Head of caudate nucleus (tissue), 42 donors: ENCODE data around the gene GPR153.

Experiments
- DNase-seq, 42 donors: peaks; one replicate each; pipeline versions ENCODE4 v3.0.0 to v3.0.0-alpha.2; 2020 to 2021; ENCODE audit warnings: mixed read lengths in 7 of 42
- intact Hi-C: fragments of 100-400 bp; cut with DNase I; formaldehyde crosslinking; loops from one replicate; pipeline ENCODE4 v1.15.0; 2022

GPR153 gene

GRCh38 chr1:6272452-6272851, 11.6 kb upstream of the GPR153 start:
- DNase-seq, result no peak
- intact Hi-C loops, result no loop called here

- no peak for DNase-seq
- intact Hi-C loops, result no loop called here
These were observed 10.7 kb upstream of the GPR153 start for GRCh38 chr1:6271554-6271953.

DNA sequence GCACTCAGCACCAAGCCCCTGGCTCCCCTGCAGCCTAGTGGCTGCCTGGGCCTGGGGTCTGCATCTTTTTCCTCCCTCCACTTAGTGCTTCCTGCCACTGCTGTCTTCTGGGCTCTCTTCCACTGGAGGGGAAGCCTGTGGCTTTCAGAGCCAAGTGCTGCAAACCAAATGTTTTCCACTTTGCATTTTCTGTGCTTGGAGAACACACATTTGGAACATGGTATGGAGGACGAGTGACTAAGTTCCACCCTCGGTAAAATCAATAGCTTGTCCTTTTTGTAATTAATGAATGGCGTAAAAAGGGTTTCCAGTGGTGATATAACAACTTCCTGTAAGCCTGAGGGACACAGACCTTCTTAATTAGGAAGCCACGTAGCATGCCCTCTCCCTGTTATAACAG, 10.1 kb upstream of the GPR153 start:
- intact Hi-C loops, result no loop called here
- no peak for DNase-seq

- intact Hi-C loops, result no loop called here
- no peak for DNase-seq
These were observed 9.5 kb upstream of the GPR153 start for GRCh38 chr1:6270401-6270800.

DNA sequence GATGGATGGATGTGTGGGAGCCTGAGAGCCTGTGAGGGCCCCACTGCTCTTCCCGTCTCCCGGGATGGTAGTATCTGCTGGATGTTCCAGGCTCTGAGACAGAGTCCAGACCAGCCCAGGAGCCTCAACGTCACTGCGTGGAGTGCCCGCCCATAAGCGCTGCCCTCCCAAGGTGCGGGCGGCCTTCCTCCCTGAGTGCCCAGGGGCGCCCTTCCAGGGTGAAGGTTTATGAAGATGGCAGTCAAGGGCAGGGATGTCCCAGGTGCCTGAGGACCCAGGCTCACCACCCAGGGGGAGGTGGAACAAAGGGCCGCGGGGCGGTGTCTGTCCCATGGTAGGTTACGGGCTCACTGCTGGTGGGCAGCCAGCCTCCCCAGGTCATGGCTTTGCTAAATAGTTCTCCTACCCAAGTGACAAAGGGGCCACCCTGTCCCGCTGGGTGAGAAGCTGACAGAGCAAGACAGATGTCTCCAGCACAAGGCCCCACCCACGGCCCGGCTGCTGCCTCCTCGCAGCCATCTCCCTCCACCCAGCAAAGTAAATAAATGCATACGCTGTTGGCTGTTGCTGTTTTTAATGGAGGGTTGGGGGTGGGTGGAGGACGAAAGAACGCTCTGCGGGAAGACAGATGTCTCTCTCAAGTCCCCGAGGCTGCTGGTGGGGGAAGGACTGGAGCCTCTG, 9.0 kb upstream of the GPR153 start:
- no peak for DNase-seq
- intact Hi-C loops, result no loop called here

GRCh38 chr1:6269296-6269695, 8.4 kb upstream of the GPR153 start:
- no peak for DNase-seq
- intact Hi-C loops, result no loop called here

DNA sequence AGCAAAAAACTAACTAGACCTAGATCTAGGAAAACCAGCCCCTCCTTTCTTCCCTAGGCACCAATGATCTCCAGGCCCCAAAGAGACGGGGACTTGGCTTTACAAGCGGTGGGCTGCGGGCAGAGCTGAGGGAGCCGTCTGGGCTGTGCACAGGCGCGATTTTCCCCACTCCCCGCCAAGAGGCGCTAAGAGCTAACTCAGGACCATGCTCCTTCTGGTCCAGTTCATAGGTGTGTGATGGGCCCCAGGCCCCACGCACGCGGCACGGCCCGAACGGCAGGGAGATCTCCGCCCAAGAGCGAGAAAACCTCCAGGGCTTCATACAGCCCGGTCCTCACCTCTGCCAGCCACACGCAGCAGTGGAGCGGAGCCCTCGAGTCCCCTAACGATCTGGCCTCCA, 7.5 kb upstream of the GPR153 start:
- no peak for DNase-seq
- intact Hi-C loops, result no loop called here

DNA sequence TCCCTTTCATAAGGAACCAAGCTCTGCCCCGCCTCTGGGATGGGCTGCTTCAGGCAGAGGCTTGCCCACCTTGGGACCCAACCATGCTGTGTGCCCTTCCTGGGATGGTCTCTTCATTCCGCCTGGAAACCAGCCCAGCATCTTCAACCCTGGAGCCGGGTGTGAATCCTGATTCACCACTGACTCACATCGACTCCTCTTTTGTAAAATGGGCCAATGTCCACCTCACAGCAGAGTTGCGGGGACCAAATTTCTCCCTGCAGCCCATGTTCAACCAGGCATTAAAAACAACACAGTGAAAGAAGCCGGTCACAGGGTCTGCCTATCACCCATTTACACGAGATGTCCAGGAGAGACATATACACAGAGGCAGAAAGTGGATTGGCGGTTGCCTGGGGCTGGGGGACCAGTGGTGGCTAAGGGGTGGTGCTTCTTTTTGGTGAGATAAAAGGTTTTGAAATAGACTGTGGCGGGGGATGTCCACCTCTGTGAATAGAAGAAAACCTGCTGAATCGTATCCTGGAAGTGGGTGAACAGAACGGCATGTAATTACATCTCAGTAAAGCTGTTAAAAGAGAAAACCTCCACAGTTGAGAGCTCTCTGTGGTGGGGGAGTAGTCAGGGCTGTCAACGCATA, 6.9 kb upstream of the GPR153 start:
- peak in 1 of 42 donors; percentile 25 for DNase-seq
- intact Hi-C loops, result no loop called here

DNA sequence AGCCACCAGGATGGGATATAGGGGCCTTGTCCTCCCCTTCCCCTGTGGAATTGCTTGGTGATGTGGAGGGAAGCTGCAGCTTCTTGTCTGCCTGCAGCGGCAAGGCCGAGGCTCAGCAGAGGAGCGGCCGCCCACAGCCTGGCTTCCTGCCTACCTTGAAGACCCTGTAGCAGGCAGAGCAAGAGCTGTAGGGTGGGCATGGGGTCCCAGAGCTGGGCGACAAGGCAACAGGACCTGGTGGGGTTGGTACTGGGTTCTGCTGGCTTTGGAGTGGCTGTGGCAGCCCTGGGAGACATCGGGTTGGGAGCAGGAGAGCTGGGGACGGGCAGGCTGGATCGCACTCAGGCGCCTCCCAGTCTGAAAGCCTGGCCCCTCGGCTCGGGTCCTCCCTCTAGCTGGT, 5.7 kb upstream of the GPR153 start:
- no peak for DNase-seq

GRCh38 chr1:6265151-6265550, 4.3 kb upstream of the GPR153 start:
- DNase-seq, result no peak
- intact Hi-C loops, result no loop called here

More for the DNA sequence above, 5.7 kb upstream of the GPR153 start:
- intact Hi-C loops, result no loop called here

GRCh38 chr1:6263716-6264115, 2.8 kb upstream of the GPR153 start:
- intact Hi-C loops, result no loop called here
- DNase-seq, result no peak

- DNase-seq, result peak in 7 of 42 donors; percentile 21 to 54 (median 27)
- intact Hi-C loops, result no loop called here
These were observed 1.9 kb upstream of the GPR153 start for GRCh38 chr1:6262555-6263420.

- no peak for DNase-seq
- intact Hi-C loops, result no loop called here
These were observed 707 bp upstream of the GPR153 start for GRCh38 chr1:6261615-6261995.

- DNase-seq, result no peak
- intact Hi-C loops, result no loop called here
These were observed 414 bp downstream of the GPR153 start for GRCh38 chr1:6260433-6260934.

GRCh38 chr1:6259491-6260362, 1.2 kb downstream of the GPR153 start:
- intact Hi-C loops, result no loop called here

DNA sequence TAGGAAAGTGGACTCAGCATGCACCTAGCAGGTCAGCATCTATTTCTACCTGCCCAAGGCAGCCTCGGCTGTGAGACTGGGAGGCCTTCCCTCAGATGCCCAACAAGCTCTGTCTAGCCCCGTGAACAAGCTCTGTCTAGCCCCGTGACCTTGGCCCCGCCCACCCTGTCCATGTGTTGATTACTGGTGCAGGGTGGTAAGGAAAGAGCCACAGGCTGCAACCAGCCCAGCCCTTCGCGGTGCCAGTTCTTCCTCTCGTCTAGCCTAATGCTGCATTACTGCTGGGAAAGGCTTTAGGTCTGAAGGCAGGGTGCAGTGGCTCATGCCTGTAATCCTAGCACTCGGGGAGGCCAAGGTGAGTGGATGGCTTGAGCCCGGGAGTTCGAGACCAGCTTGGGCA, 2.2 kb downstream of the GPR153 start:
- no peak for DNase-seq
- intact Hi-C loops, result no loop called here

More at GRCh38 chr1:6259491-6260362, 1.2 kb downstream of the GPR153 start:
- DNase-seq, result peak in 40 of 42 donors; percentile 21 to 80 (median 56)

DNA sequence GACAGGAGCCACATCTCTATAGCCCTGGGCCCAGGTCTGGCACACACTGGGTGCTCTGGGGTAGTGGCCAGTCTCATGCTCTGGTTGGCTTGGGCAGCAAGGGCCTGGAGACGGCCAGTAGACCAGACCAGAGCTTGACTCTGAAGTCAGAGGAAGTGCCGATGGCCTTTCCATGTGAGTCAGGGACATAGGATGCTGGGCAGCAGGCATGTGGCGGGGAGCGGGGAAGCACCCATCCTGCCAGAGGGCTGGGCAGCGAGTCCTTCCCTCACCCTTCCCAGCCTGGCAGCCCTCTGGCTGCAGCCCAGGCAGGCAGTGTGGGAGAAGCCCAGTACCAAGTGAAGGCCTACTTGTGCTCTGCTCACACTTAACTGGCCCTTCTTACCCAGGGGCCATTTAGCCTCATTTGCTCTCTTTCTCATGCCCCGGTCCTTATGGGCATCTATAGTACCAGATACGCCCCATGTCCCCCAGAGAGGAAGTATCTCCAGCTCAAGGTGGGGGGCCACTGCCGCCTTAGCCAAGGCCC, 3.3 kb downstream of the GPR153 start:
- intact Hi-C loops, result no loop called here
- DNase-seq, result no peak

DNA sequence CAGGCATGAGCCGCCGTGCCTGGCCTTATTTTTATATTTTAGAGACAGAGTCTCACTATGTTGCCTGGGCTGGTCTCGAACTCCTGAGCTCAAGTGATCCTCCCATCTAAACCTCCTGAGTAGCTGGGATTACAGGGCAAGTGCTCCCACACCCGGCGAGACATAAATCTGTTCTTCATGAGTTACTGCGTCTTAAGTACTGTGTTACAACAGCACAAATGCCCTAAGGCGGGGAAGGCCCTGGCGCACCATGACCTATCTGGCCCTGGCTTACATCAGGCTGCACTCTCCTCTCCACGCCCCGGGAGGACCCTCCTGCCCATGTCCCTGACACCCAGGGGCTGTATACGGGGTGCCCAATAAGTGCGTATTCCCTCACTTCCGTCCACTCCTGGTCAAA, 4.3 kb downstream of the GPR153 start:
- DNase-seq, result no peak
- intact Hi-C loops, result no loop called here

- intact Hi-C loops, result no loop called here
- no peak for DNase-seq
These were observed 6.2 kb downstream of the GPR153 start for GRCh38 chr1:6254691-6255090.
